GM12872 (cell line): ENCODE results near the gene KCTD3.

Experiments
- CTCF ChIP-seq: IDR thresholded peaks from 3 replicates; pipeline ENCODE4 v1.5.1; 2011; ENCODE audit warnings: low read depth, mild to moderate bottlenecking, low read length, moderate library complexity; ENCODE audit not compliant: insufficient read depth

KCTD3 gene

DNA sequence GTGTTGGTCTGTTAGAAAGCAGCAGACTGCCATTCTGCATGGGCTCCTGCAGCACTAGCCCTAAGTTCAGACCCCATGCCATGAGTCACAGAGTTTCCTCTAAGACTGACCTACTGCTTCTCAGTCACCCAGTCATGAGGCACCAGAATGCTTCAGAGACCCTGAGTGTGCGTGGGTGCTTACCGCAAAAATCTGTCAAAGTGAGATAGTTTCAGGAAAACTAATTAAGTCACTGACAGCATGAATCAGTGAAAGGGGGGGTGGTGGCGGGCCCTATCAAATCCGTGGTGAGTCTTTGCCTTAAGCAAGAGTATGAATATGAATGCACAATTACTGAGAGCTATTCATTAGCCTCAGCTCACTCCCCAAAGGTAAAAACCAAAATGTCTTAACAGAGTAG, 98.1 kb downstream of the KCTD3 start:
- no peak for TF ChIP-seq CTCF

DNA sequence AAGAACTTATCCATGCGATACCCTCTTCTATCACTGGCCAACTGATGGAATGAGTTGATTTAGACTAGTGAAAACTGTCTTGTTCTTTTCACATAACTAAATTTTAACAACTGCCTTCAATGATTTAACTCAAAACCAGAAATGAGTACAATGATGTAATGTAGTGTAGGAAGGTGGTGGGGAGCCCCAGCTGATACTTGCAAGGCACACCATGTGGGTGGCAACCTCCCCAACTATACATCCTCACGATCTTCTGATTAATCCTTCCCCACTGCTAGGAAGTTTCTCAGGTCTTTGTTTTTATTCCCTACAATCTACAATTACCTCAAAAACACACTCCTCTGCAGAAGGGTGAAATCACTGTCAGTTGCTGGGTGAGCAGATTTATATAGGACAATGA, 100.7 kb downstream of the KCTD3 start:
- no peak for TF ChIP-seq CTCF

GRCh38 chr1:215669806-215670491, 102.8 kb downstream of the KCTD3 start:
- TF ChIP-seq CTCF, result no peak
